ENCODE data around the gene TTYH3.
"Not testable (repeated sequence)": the region's sequence is repeated elsewhere in the genome, so short reads cannot be mapped to it uniquely, and the experiment has no call there.

TTYH3 gene

DNA sequence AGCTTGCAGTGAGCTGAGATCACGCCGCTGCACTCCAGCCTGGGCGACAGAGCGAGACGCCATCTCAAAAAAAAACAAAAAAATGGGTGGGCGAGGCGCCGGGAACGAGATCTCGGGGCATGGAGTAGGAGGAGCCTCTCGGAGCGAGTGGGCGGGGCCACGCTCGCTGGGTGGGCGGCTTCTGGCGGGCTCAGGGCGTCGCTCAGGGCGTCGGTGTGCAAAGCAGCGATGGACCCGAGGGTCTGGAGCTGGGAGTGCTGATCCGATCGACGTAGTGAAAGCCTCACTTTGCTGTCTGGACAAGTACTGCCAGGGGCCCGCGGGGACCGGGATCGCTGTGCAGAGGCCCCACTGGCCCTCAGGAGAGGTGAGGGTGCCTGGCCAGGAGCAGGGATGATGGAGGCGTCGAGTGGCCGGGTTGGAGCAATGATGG, 33.6 kb downstream of the TTYH3 start:
- H3K4me3 ChIP-seq (ENCODE audit: insufficient read depth, low read depth, low read length): no peak overlapping the region
- no peaks in the 10 kb centered on the region for H3K27me3 ChIP-seq (ENCODE audit: control insufficient read depth, insufficient read depth, low read length, poor library complexity, severe bottlenecking)
- H3K4me1 ChIP-seq (ENCODE audit: control insufficient read depth, insufficient read depth, low read length): no peaks in the 10 kb centered on the region
- H3K9me3 ChIP-seq (ENCODE audit: control insufficient read depth, low read length): no peaks in the 10 kb centered on the region
- 93 to 94% methylated on average over 33 of the region's 33 CpGs for WGBS, 2 experiments
- H3K36me3 ChIP-seq (ENCODE audit: control insufficient read depth, insufficient read depth, low read length): no peaks in the 10 kb centered on the region
- H3K27ac ChIP-seq (ENCODE audit: insufficient read depth, low read depth, low read length, poor library complexity, severe bottlenecking): no peak overlapping the region

- no peaks in the 10 kb centered on the region for H3K9me3 ChIP-seq (ENCODE audit: control insufficient read depth, low read length)
- 89 to 90% methylated on average over 6 of the region's 6 CpGs for WGBS, 2 experiments
- no peaks in the 10 kb centered on the region for H3K4me1 ChIP-seq (ENCODE audit: control insufficient read depth, insufficient read depth, low read length)
- H3K27ac ChIP-seq (ENCODE audit: insufficient read depth, low read depth, low read length, poor library complexity, severe bottlenecking): no peak overlapping the region
- no peaks in the 10 kb centered on the region for H3K36me3 ChIP-seq (ENCODE audit: control insufficient read depth, insufficient read depth, low read length)
- H3K27me3 ChIP-seq (ENCODE audit: control insufficient read depth, insufficient read depth, low read length, poor library complexity, severe bottlenecking): no peaks in the 10 kb centered on the region
- H3K4me3 ChIP-seq (ENCODE audit: insufficient read depth, low read depth, low read length): no peak overlapping the region
These were observed 34.4 kb downstream of the TTYH3 start for GRCh38 chr7:2666155-2666554.

DNA sequence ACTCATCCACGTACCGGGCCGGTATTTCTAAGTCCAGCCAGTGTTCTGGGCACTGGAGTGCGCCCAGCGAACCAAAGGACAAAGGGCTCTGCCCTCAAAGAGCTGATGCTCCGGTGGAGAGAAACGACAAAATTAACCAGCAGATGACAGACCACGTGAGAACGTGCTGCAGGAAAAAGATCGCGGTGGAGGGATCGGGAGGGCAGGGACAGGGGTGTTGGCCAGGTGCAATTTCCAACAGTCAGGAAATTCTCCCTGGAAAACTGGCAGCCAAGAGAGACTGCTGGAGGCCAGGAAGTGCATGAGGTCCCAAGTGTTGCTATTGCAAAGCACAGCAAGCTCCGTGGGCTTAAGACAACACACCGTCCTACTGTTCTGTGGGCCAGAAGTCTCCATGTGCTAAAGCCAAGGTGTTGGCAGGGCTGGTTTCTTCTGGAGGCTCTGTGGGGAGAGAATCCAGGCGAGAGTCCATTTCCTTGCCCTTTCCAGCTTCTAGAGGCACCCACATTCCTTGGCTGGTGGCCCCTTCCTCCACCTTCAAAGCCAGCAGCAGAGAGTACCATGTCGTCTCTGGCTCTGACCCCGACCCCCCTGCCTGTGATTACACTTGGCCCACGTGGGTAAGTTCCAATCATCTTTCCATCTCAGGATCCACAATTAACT, 34.9 kb downstream of the TTYH3 start:
- H3K36me3 ChIP-seq (ENCODE audit: control insufficient read depth, insufficient read depth, low read length): no peaks in the 10 kb centered on the region
- no peaks in the 10 kb centered on the region for H3K9me3 ChIP-seq (ENCODE audit: control insufficient read depth, low read length)
- H3K4me3 ChIP-seq (ENCODE audit: insufficient read depth, low read depth, low read length): no peak overlapping the region
- H3K27ac ChIP-seq (ENCODE audit: insufficient read depth, low read depth, low read length, poor library complexity, severe bottlenecking): no peak overlapping the region
- H3K27me3 ChIP-seq (ENCODE audit: control insufficient read depth, insufficient read depth, low read length, poor library complexity, severe bottlenecking): no peaks in the 10 kb centered on the region
- WGBS, 2 experiments: 87% methylated on average over 18 of the region's 18 CpGs
- H3K4me1 ChIP-seq (ENCODE audit: control insufficient read depth, insufficient read depth, low read length): no peaks in the 10 kb centered on the region

- Histone ChIP-seq H3K27ac (ENCODE audit: insufficient read depth, low read depth, low read length, poor library complexity, severe bottlenecking) (no peak overlapping the region), H3K9me3 (ENCODE audit: control insufficient read depth, low read length) (no peaks in the 10 kb centered on the region), H3K4me3 (ENCODE audit: insufficient read depth, low read depth, low read length) (no peak overlapping the region), H3K27me3 (ENCODE audit: control insufficient read depth, insufficient read depth, low read length, poor library complexity, severe bottlenecking) (no peaks in the 10 kb centered on the region), H3K36me3 (ENCODE audit: control insufficient read depth, insufficient read depth, low read length) (no peaks in the 10 kb centered on the region), H3K4me1 (ENCODE audit: control insufficient read depth, insufficient read depth, low read length) (no peaks in the 10 kb centered on the region)
- WGBS, 2 experiments: 87 to 90% methylated on average over 7 of the region's 7 CpGs
These were observed 36.1 kb downstream of the TTYH3 start for GRCh38 chr7:2667843-2668242.

- no peak overlapping the region for H3K4me3 ChIP-seq (ENCODE audit: insufficient read depth, low read depth, low read length)
- H3K4me1 ChIP-seq (ENCODE audit: control insufficient read depth, insufficient read depth, low read length): no peaks in the 10 kb centered on the region
- no peaks in the 10 kb centered on the region for H3K27me3 ChIP-seq (ENCODE audit: control insufficient read depth, insufficient read depth, low read length, poor library complexity, severe bottlenecking)
- H3K36me3 ChIP-seq (ENCODE audit: control insufficient read depth, insufficient read depth, low read length): no peaks in the 10 kb centered on the region
- H3K27ac ChIP-seq (ENCODE audit: insufficient read depth, low read depth, low read length, poor library complexity, severe bottlenecking): no peak overlapping the region
- 86 to 92% methylated on average over 6 of the region's 6 CpGs for WGBS, 2 experiments
- no peaks in the 10 kb centered on the region for H3K9me3 ChIP-seq (ENCODE audit: control insufficient read depth, low read length)
These were observed 36.6 kb downstream of the TTYH3 start for GRCh38 chr7:2668401-2668800.

DNA sequence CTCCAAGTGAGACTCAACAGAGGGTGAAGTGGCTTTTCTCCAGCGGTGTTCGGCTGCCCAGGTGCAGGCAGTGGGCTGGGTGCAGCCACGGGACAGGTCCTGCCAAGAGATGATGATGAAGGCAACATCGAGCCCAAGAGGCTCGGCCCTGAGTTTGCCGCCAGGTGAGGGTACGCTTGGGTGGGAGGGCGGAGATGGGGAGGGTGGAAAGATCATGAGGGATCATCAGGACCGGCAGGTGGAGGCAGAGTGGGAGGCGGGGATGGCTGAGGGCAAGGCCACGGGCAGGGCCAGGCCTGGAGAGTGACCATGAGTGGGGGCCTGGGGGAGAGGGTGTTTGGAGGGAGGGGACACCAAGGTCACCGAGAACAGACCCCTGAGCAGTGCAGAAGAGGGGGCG, 38.4 kb downstream of the TTYH3 start:
- Histone ChIP-seq H3K36me3 (ENCODE audit: control insufficient read depth, insufficient read depth, low read length) (no peaks in the 10 kb centered on the region), H3K4me3 (ENCODE audit: insufficient read depth, low read depth, low read length) (no peak overlapping the region), H3K27ac (ENCODE audit: insufficient read depth, low read depth, low read length, poor library complexity, severe bottlenecking) (no peak overlapping the region), H3K27me3 (ENCODE audit: control insufficient read depth, insufficient read depth, low read length, poor library complexity, severe bottlenecking) (no peaks in the 10 kb centered on the region), H3K9me3 (ENCODE audit: control insufficient read depth, low read length) (no peaks in the 10 kb centered on the region), H3K4me1 (ENCODE audit: control insufficient read depth, insufficient read depth, low read length) (no peaks in the 10 kb centered on the region)
- 92 to 93% methylated on average over 13 of the region's 13 CpGs for WGBS, 2 experiments

DNA sequence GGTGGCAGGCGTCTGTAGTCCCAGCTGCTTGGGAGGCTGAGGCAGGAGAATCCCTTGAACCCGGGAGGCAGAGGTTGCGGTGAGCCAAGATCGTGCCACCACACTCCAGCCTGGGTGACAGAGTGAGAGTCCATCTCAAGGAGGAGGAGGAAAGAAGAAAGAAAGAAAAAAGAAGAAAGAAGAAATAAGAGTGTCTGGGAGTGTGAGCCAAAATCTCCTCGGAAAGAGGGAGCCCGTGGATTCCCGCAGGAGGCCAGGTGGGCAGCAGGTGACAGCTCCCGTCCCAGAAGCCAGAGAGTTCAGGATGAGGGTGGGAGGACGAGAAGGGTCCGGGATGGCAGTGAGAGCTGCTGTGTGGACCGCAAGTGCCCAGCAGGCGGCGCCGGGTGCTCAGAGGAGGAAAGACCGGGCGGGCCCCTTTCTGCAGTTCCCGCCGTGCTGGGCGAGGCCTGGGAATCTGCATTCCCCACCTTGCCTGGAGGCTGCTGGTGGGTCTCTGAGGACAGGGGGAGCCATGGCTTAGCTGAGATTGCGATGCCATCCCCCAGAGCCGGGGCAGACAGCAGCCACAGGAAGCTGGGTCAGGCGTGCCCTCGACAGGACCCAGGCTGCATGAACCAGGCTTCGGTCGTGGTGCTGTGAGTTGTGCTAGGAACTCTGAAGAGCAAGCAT, 39.1 kb downstream of the TTYH3 start:
- Histone ChIP-seq H3K27ac (ENCODE audit: insufficient read depth, low read depth, low read length, poor library complexity, severe bottlenecking) (no peak overlapping the region), H3K4me1 (ENCODE audit: control insufficient read depth, insufficient read depth, low read length) (no peaks in the 10 kb centered on the region), H3K27me3 (ENCODE audit: control insufficient read depth, insufficient read depth, low read length, poor library complexity, severe bottlenecking) (no peaks in the 10 kb centered on the region), H3K36me3 (ENCODE audit: control insufficient read depth, insufficient read depth, low read length) (no peaks in the 10 kb centered on the region), H3K4me3 (ENCODE audit: insufficient read depth, low read depth, low read length) (no peak overlapping the region), H3K9me3 (ENCODE audit: control insufficient read depth, low read length) (no peaks in the 10 kb centered on the region)
- 39 to 40% methylated on average over 25 of the region's 25 CpGs for WGBS, 2 experiments

GRCh38 chr7:2673214-2673613, 41.4 kb downstream of the TTYH3 start:
- H3K4me1 ChIP-seq (ENCODE audit: control insufficient read depth, insufficient read depth, low read length); H3K9me3 ChIP-seq (ENCODE audit: control insufficient read depth, low read length); H3K36me3 ChIP-seq (ENCODE audit: control insufficient read depth, insufficient read depth, low read length); H3K27ac ChIP-seq (ENCODE audit: insufficient read depth, low read depth, low read length, poor library complexity, severe bottlenecking); H3K4me3 ChIP-seq (ENCODE audit: insufficient read depth, low read depth, low read length); H3K27me3 ChIP-seq (ENCODE audit: control insufficient read depth, insufficient read depth, low read length, poor library complexity, severe bottlenecking): not testable (repeated sequence)
- WGBS, 2 experiments: 58 to 89% methylated on average over 3 to 4 of the region's 6 CpGs

DNA sequence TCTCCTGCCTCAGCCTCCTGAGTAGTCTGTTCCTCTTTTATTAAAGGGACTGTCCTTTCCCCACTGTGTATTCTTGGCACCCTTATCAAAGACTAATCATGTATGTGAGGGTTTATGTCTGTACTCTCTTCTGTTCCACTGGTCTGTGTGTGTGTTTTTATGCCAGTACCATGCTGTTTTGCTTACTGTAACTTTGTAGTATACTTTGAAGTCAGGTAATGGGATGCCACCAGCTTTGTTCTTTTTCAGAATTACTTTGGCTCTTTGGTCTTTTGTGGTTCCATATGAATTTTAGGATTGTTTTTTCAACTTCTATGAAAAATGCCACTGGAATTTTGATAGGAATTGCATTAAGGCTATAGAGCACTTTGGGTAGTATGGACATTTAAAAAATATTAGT, 42.1 kb downstream of the TTYH3 start:
- H3K36me3 ChIP-seq (ENCODE audit: control insufficient read depth, insufficient read depth, low read length): no peaks in the 10 kb centered on the region

DNA sequence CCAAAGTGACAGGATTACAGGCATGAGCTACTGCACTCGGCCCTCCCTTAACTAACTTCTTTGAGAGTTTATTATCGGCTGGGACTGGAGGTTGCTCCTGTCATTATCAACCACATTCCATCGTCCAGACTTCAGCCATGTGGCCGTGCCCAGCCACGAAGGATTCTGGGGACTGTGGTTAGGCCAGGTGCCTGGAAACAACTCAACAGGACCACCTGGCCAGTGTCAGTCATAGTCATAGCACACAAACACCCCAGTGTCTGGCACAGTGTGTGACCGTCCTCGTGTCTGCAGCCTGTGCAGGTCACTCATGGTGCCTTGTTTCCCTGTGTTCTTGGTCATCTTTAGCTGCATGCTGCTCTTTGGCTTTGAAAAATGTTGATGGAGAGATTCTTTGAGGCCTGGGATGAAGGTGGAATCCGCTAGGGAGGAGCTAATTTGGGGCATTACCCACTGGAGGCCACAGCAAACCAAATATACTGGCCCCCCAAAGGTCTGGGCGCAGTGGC, 43.5 kb downstream of the TTYH3 start:
- no peaks in the 10 kb centered on the region for H3K27me3 ChIP-seq (ENCODE audit: control insufficient read depth, insufficient read depth, low read length, poor library complexity, severe bottlenecking)
- no peaks in the 10 kb centered on the region for H3K4me1 ChIP-seq (ENCODE audit: control insufficient read depth, insufficient read depth, low read length)
- no peaks in the 10 kb centered on the region for H3K36me3 ChIP-seq (ENCODE audit: control insufficient read depth, insufficient read depth, low read length)
- H3K9me3 ChIP-seq (ENCODE audit: control insufficient read depth, low read length): no peaks in the 10 kb centered on the region
- no peak overlapping the region for H3K27ac ChIP-seq (ENCODE audit: insufficient read depth, low read depth, low read length, poor library complexity, severe bottlenecking)
- 72 to 73% methylated on average over 9 of the region's 9 CpGs for WGBS, 2 experiments
- H3K4me3 ChIP-seq (ENCODE audit: insufficient read depth, low read depth, low read length): no peak overlapping the region

More for the DNA sequence above, 42.1 kb downstream of the TTYH3 start:
- no peak overlapping the region for H3K27ac ChIP-seq (ENCODE audit: insufficient read depth, low read depth, low read length, poor library complexity, severe bottlenecking)
- no peak overlapping the region for H3K4me3 ChIP-seq (ENCODE audit: insufficient read depth, low read depth, low read length)
- no peaks in the 10 kb centered on the region for H3K9me3 ChIP-seq (ENCODE audit: control insufficient read depth, low read length)
- no peaks in the 10 kb centered on the region for H3K4me1 ChIP-seq (ENCODE audit: control insufficient read depth, insufficient read depth, low read length)
- no peaks in the 10 kb centered on the region for H3K27me3 ChIP-seq (ENCODE audit: control insufficient read depth, insufficient read depth, low read length, poor library complexity, severe bottlenecking)

Measured in ectodermal cell (in vitro differentiated cells).